Fibroblast of villous mesenchyme (primary cell): ENCODE results near the gene GPC6. TPM values are rescaled to one million over a fixed set of nuclear protein-coding genes. Genes with fewer than 3 reads are reported as not detected.

Experiments
- DNase-seq: peaks from one replicate; pipeline ENCODE4 v3.0.0-alpha.2; 2010; ENCODE audit warnings: low read depth
- H3K4me3 ChIP-seq: 2 replicates; pipeline ENCODE4 v1.5.1; 2011; ENCODE audit warnings: low read depth, mild to moderate bottlenecking, low read length
- CTCF ChIP-seq: IDR thresholded peaks from 2 replicates; pipeline ENCODE4 v1.5.1; 2012; ENCODE audit warnings: low read depth, mild to moderate bottlenecking, low read length; ENCODE audit not compliant: insufficient read depth
- total RNA-seq: library from RNA; depleted of rRNA; stranded (reverse); fragments of >200 nt; gene quantifications from 2 replicates; pipeline ENCODE4 v1.2.3, GENCODE V29; 2012

GPC6 gene
- total RNA-seq, 1 donor = 6.0 TPM

- DNase-seq = no peak
- H3K4me3 ChIP-seq = no peak overlapping the region
- no peak for TF ChIP-seq CTCF
Measured at GRCh38 chr13:93945621-93946020, 719.0 kb downstream of the GPC6 start.

- no peak for TF ChIP-seq CTCF
- DNase-seq = no peak
- H3K4me3 ChIP-seq = no peak overlapping the region
Measured at GRCh38 chr13:93946994-93947393, 720.4 kb downstream of the GPC6 start.

GRCh38 chr13:93947651-93948050 lies 721.0 kb downstream of the GPC6 start:
- no peak overlapping the region for H3K4me3 ChIP-seq
- DNase-seq = no peak
- no peak for TF ChIP-seq CTCF

- H3K4me3 ChIP-seq = no peak overlapping the region
- no peak for DNase-seq
- no peak for TF ChIP-seq CTCF
Measured at GRCh38 chr13:93948162-93948922, 721.7 kb downstream of the GPC6 start.

GRCh38 chr13:93951108-93951507 lies 724.5 kb downstream of the GPC6 start:
- no peak overlapping the region for H3K4me3 ChIP-seq
- peak; percentile 29 for TF ChIP-seq CTCF
- DNase-seq = no peak

- H3K4me3 ChIP-seq = no peak overlapping the region
- TF ChIP-seq CTCF = no peak
- no peak for DNase-seq
Measured at GRCh38 chr13:93951951-93952350, 725.3 kb downstream of the GPC6 start.

GRCh38 chr13:93953841-93954240 lies 727.2 kb downstream of the GPC6 start:
- TF ChIP-seq CTCF = no peak

More at GRCh38 chr13:93953841-93954240, 727.2 kb downstream of the GPC6 start:
- no peak for DNase-seq
- H3K4me3 ChIP-seq = no peak overlapping the region
